OCI-LY3 (cell line): ENCODE data around the gene BAD.

Experiments used
- H2AFZ ChIP-seq: fragments of 200-600, 300-600 bp; shearing (Covaris generic); 2 replicates; pipeline ENCODE4 v1.6.0; 2014; ENCODE audit warnings: antibody characterized with exemption, low read depth, low read length
- H3K27ac ChIP-seq: fragments of 200-600, 300-600 bp; sonication (generic); 2 replicates; pipeline ENCODE4 v1.5.1; 2014; ENCODE audit warnings: mild to moderate bottlenecking, low read length, moderate library complexity, mixed read lengths
- H3K27me3 ChIP-seq: fragments of 200-600, 300-600 bp; sonication (generic); 2 replicates; pipeline ENCODE4 v1.6.1; 2014; ENCODE audit warnings: low read depth, low read length, mixed read lengths
- H3K36me3 ChIP-seq: fragments of 200-600, 300-600 bp; sonication (generic); replicated peaks from 2 replicates; pipeline ENCODE3; 2014; ENCODE audit warnings: low read depth, low read length, mixed read lengths
- H3K4me1 ChIP-seq: fragments of 300-600, 200-600 bp; sonication (generic); 2 replicates; pipeline ENCODE4 v1.6.1; 2014; ENCODE audit warnings: low read length, mixed read lengths
- H3K4me2 ChIP-seq: fragments of 200-600, 300-600 bp; sonication (generic); 2 replicates; pipeline ENCODE4 v1.6.1; 2014; ENCODE audit warnings: low read length, mixed read lengths
- H3K4me3 ChIP-seq: fragments of 300-600, 200-600 bp; sonication (generic); 2 replicates; pipeline ENCODE4 v1.5.1; 2014; ENCODE audit warnings: antibody characterized with exemption, mild to moderate bottlenecking, low read length, moderate library complexity
- H3K79me2 ChIP-seq: fragments of 300-600, 200-600 bp; shearing (Covaris generic); 2 replicates; pipeline ENCODE4 v1.6.1; 2014; ENCODE audit warnings: mild to moderate bottlenecking, low read length, mixed read lengths
- H3K9ac ChIP-seq: fragments of 300-600, 200-600 bp; shearing (Covaris generic); 2 replicates; pipeline ENCODE4 v1.6.0; 2014; ENCODE audit warnings: mild to moderate bottlenecking, low read length, moderate library complexity
- H3K9me3 ChIP-seq: fragments of 200-600, 300-600 bp; shearing (Covaris generic); 2 replicates; pipeline ENCODE4 v1.6.1; 2014; ENCODE audit warnings: low read length, mixed read lengths; ENCODE audit not compliant: insufficient read depth
- H4K20me1 ChIP-seq: fragments of 200-600, 300-600 bp; sonication (generic); 2 replicates; pipeline ENCODE4 v1.6.1; 2016; ENCODE audit warnings: low read length, mixed read lengths; ENCODE audit not compliant: insufficient read depth
- CTCF ChIP-seq: fragments of 200-600, 300-600 bp; sonication (generic); IDR thresholded peaks from 2 replicates; pipeline ENCODE4 v1.5.1; 2014; ENCODE audit warnings: antibody characterized with exemption, low read length, low read depth
- EZH2phosphoT487 ChIP-seq: fragments of 200-600 bp; shearing (Covaris generic); IDR thresholded peaks from 2 replicates; pipeline ENCODE4 v1.6.1; 2018; ENCODE audit warnings: antibody characterized with exemption, mixed run types, low read depth

Gene BAD

GRCh38 chr11:64284048-64284961, at the start of gene BAD:
TSS of gene BAD (minus strand) at chr11:64284665. CDS start at chr11:64284368, 297 bp downstream.
- Histone ChIP-seq H3K9me3 (no peaks in the 10 kb centered on the region), H3K9ac (peak within 1 kb of the TSS; percentile 89), H2AFZ (peak within 1 kb of the TSS; percentile 55; the same call in 1 of the 2 replicates), H3K79me2 (peaks cover 10% of the 10 kb centered on the region; the same call in 1 of the 2 replicates), H3K27ac (peak within 1 kb of the TSS; percentile 81), H3K36me3 (peaks cover 9% of the 10 kb centered on the region), H3K4me2 (peak within 1 kb of the TSS; percentile 86), H3K27me3 (no peaks in the 10 kb centered on the region), H3K4me1 (peaks cover 12% of the 10 kb centered on the region), H3K4me3 (peak within 1 kb of the TSS; percentile 82), H4K20me1 (no peaks in the 10 kb centered on the region)
- TF ChIP-seq EZH2phosphoT487, result no peak
- 0 out of 2 replicates have a peak, but pooled peaks have one; percentile 4 for TF ChIP-seq CTCF

GRCh38 chr11:64333556-64333955, 49.1 kb upstream of the BAD start:
- H3K4me1 ChIP-seq, result peaks cover 37% of the 10 kb centered on the region

GRCh38 chr11:64331569-64332371, 47.3 kb upstream of the BAD start:
- Histone ChIP-seq H3K9ac (peak overlapping the region; percentile 33; the same call in 1 of the 2 replicates), H3K4me1 (peaks cover 31% of the 10 kb centered on the region), H3K36me3 (peaks cover 13% of the 10 kb centered on the region), H2AFZ (no peak overlapping the region), H3K79me2 (no peaks in the 10 kb centered on the region), H3K4me2 (peak overlapping the region; percentile 67), H4K20me1 (0 out of 2 replicates have a peak, but pooled peaks cover 3% of the 10 kb centered on the region), H3K9me3 (0 out of 2 replicates have a peak, but pooled peaks cover 2% of the 10 kb centered on the region), H3K27me3 (no peaks in the 10 kb centered on the region), H3K27ac (peak overlapping the region; percentile 0; the same call in 1 of the 2 replicates), H3K4me3 (peak overlapping the region; percentile 25)
- TF ChIP-seq CTCF (peak; percentile 79), EZH2phosphoT487 (no peak)

More at GRCh38 chr11:64333556-64333955, 49.1 kb upstream of the BAD start:
- H3K4me2 ChIP-seq, result no peak overlapping the region
- H3K79me2 ChIP-seq, result peaks cover 5% of the 10 kb centered on the region; the same call in 1 of the 2 replicates
- H3K27ac ChIP-seq, result no peak overlapping the region
- no peaks in the 10 kb centered on the region for H3K27me3 ChIP-seq
- no peak overlapping the region for H3K9ac ChIP-seq
- H2AFZ ChIP-seq, result no peak overlapping the region
- 0 out of 2 replicates have a peak, but pooled peaks cover 2% of the 10 kb centered on the region for H3K9me3 ChIP-seq
- 0 out of 2 replicates have a peak, but pooled peaks cover 3% of the 10 kb centered on the region for H4K20me1 ChIP-seq
- H3K4me3 ChIP-seq, result no peak overlapping the region
- peaks cover 25% of the 10 kb centered on the region for H3K36me3 ChIP-seq
- TF ChIP-seq CTCF, result no peak
- no peak for TF ChIP-seq EZH2phosphoT487
